ENCODE results near the gene APLP1.
"Not testable (repeated sequence)": the region's sequence is repeated elsewhere in the genome, so short reads cannot be mapped to it uniquely, and the experiment has no call there.

APLP1 gene

DNA sequence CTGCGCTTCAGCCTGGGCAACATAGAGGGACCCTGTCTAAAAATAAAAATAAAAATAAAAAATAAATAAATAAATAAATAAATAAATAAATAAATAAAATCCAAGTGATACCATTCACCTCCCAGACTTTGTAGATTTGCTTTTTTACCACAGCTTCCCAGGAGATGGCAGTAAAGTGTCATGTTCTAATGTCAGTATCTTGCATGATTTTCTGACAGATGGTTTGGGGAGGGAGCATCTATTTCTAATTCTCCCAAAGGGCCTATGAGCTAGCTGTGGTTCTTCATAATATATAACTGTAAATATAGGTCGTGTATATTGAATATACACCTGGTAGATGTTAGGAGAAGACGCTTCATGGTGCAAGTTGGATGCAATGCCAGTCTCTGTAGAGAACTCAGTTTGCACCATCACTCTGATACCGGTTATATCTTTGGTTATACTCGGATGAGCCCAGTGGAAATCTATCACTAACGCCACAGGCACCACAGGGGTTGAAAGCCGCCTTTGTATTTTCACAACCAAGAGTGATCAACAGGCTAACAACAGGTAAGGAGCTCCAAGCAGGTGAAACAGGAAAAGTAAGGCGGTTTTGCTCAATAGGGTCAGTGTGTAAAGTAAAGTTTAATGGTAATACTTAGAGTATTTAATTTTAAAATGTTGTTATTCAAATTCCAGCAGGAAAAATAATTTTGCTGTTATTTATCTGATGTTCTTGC, 13.9 kb downstream of the APLP1 start:
- DNase-seq (ENCODE audit: low spot score), result peak; percentile 90

GRCh38 chr19:35883882-35884281, 15.5 kb downstream of the APLP1 start:
- DNase-seq (ENCODE audit: low spot score), result peak; percentile 38

GRCh38 chr19:35885225-35885738, 16.9 kb downstream of the APLP1 start:
- no peak for DNase-seq (ENCODE audit: low spot score)

- no peak for DNase-seq (ENCODE audit: low spot score)
These were observed 17.5 kb downstream of the APLP1 start for GRCh38 chr19:35885904-35886303.

DNA sequence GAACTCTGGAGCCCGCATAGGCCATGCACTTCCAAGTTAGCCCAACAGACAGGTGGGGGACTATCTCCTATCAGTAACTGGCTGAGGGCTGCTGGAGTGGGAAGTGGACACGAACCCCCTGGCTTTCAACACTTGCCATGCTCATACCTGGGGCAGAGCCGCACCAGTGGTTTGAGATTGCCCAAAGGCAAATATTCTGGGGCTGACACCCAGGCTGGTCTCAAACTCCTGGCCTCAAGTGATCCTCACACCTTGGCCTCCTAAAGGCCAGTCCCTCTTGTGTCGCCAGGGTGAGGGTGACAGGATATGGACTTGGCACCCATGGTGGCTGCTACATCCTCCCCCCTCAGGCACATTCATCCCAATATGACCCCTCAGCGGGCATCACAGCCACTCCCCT, 18.8 kb downstream of the APLP1 start:
- DNase-seq (ENCODE audit: low spot score), result no peak

GRCh38 chr19:35888398-35888797, 20.0 kb downstream of the APLP1 start:
- DNase-seq (ENCODE audit: low spot score), result no peak

DNA sequence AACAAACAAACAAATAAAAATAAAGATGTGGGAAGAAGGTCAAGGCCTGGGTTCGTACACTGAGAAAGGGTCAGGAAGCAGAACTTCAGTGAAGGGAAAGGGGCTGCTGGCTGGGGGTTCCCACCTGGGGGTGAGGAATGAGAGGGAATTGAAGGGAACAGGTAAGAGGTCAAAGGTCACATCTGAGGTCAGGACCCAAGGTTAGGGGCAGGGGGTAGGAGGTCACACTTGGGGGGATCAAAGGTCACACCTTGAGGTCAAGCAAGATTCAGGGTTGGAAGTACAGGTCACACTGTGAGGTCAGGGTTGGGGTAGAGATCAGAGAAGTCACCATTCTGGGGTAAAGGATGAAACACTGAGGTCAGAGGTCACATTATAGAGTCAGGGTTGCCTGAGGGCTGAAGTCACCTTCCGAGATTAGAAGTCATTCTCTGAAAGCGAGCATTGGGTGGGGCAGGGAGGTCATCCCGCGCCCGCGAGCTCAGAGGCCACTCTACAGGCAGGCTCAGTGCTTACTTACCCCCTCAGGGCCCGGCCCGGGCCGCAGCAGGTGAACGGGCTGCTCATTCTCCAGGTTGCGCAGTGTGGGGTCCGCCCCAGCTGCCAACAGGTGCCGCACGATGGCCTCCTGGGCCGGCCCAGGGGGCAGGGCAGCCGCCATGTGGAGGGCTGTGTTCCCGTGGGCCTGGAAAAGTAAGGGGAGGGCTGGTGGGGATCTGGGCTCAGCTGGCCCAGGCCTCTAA, 21.2 kb downstream of the APLP1 start:
- no peak for DNase-seq (ENCODE audit: low spot score)

DNA sequence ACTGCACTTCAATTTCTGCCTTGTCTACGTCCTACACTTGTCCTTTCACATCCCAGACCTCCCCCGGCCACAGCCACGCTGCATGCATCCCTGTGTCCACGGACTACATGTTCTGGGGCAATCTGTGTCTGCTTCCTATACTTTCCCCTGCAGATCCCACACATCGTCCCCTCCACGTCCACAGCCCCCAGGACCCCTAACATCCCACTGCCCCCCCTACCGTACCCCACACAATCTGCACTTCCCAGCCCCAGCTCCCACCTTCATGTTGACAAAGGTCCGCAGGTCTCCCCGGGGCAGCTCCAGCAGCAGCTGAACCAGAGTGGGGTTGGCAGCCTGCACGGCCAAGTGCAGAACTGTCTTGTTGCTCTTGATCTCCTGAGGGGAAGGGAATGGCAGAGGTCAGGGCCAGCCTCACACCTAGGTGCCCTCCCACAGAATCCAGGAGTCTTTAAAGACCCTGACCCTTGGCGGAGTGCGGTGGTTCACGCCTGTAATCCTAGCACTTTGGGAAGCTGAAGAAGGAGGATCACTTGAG, 21.8 kb downstream of the APLP1 start:
- no peak for DNase-seq (ENCODE audit: low spot score)

- not testable (repeated sequence) for DNase-seq (ENCODE audit: low spot score)
These were observed 23.4 kb downstream of the APLP1 start for GRCh38 chr19:35891819-35892218.

- DNase-seq (ENCODE audit: low spot score), result no peak
These were observed 26.0 kb downstream of the APLP1 start for GRCh38 chr19:35894342-35894741.

DNA sequence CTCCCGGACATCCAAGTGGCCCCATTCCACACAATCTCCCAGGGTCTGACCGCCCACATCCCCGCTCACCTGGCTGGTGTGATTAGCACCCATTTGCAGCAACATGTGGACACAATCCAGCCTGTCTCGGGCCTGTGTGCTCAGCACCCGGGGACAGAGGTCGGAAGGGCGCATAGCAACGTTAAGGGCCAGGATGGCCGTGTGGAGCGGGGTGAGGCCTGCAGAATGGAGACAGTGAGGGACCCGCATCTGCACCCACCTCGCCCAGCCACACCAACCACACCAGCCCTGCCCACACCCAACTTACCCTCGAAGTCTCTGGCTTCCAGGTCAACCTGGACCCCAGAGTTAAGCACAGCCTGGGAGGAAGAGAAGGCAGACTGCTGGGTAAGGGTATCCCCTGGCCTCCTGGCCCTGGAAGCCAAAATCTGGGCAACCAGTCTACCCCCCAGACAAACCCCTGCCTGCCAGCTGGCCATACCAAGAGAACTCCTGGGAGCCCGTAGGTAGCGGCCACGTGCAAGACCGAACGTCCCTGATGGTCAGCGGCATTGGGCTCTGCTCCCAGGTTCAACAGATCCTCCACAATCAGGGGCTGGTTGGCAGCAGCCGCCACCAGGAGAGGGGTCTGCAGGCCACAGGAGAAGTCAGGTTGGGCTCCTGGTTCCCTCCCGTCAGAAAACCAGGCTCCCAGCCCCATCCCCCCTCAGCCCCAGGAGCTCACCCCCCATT, 27.7 kb downstream of the APLP1 start:
- no peak for DNase-seq (ENCODE audit: low spot score)

DNA sequence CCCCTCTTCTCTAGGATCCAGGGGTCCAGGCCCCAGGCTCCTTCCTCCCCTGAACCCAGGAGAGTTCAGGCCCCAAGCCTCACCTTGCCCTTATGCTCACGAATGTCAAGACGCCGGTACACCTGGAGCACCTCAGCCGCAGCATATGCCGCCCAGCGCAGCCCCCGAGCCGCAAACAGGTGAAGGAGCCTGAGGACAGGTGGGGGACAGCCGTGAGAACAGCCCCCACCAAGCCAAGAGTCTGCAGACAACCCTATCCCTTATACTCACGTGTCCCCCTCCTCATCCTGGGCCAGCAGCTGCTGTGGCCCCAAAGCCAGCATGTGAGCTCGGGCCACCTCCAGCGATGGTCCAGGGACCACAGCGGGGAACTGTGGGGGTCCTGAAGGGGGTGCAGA, 28.3 kb downstream of the APLP1 start:
- no peak for DNase-seq (ENCODE audit: low spot score)

- DNase-seq (ENCODE audit: low spot score), result no peak
These were observed 29.5 kb downstream of the APLP1 start for GRCh38 chr19:35897706-35898451.

DNA sequence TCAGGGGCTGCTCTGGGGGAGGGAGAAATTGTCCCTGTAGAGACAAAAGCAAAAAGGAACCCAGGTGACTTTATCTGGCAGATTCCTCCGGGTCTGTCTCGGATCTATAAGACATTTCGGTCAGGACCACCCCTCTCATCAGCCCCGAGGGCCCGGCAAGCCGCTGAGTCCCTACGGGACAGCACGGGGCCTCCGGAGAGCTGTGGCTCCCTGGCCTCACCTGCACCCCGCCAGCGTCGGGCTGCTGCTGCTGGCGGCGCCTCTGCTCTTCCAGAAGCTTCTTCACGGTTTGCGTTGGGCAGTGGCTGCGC, 30.1 kb downstream of the APLP1 start:
- no peak for DNase-seq (ENCODE audit: low spot score)

DNA sequence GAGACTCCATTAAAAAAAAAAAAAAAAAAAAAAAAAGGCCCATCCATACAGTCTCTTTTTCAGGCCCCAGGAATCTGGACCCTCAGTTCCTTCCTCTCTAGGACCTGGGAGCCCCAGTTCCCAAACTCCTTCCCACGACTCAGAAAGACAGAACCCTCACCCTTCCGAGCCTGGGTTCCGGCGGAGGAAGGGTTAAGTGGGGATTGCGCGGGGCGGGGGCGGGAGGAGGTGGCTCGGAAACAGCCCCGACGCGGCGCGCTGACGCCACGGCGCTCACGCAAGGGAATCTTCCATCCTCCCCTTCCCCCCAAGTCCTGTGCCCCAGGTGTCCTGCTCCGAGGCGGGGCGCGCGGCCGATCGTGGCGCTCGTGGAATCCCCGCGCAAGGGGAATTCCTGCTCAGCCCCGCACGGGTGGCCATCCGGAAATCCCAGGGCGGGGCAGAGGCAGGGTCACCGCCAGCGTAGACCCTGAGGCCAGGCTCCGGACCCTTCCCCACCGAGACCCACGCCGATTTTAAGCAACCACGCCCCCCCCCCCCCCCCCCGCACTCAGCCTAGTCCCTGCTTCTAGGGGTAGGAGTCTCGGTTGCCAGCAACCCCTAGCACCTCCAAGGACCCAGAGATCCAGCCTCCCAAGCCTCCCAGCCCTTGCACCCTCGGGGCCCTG, 31.3 kb downstream of the APLP1 start:
- DNase-seq (ENCODE audit: low spot score), result peak; percentile 94

- no peak for DNase-seq (ENCODE audit: low spot score)
These were observed 32.8 kb downstream of the APLP1 start for GRCh38 chr19:35901055-35901644.

- DNase-seq (ENCODE audit: low spot score), result peak; percentile 80
These were observed 33.7 kb downstream of the APLP1 start, which contains the start of gene HCST for GRCh38 chr19:35901854-35902661. Gene HCST (plus strand): TSS chr19:35902529. CDS start chr19:35902594, 65 bp downstream.

DNA sequence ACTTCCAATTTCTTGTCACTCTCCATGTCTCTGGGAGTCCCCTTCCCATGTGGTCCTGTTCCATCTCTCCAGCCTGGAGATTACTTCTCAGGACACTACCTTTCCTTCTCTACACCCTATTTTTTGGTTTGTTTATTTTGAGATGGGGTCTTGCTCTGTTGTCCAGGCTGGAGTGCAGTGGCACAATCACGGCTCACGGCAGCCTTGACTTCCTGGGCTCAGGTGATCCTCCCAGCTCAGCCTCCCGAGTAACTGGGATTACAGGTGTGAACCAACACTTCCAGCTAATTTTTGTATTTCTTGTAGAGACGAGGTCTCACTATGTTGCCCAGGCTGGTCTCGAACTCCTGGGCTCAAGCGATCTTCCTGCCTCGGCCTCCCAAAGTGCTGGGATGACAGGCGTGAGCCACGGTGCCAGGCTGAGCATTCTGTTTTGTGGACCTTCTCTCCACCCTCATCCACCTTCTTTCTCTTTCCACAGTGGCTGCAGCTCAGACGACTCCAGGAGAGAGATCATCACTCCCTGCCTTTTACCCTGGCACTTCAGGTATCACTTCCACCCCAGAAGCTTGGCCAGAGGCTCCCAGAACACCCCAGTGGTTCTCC, 34.6 kb downstream of the APLP1 start:
- DNase-seq (ENCODE audit: low spot score), result no peak

DNA sequence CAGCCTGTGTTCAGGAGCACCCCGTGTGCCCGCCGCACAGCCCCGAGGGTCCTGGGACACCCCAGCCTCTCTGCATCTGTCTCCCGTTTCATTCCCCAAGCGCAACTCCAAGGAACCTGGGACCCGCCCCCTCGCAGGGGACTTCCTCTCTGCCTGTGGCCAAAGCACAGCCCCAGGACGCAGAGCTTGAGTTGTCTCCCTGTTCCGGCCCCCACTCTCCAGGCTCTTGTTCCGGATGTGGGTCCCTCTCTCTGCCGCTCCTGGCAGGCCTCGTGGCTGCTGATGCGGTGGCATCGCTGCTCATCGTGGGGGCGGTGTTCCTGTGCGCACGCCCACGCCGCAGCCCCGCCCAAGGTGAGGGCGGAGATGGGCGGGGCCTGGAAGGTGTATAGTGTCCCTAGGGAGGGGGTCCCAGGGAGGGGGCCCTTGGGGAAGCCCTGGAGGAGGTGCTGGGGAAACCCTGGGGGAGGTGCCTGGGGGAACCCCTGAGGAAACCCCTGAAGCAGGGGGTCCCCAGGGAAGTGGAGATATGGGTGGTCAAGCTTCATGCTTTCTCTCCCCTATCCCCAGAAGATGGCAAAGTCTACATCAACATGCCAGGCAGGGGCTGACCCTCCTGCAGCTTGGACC, 35.3 kb downstream of the APLP1 start:
- peak; percentile 93 for DNase-seq (ENCODE audit: low spot score)
